Measurements from ENCODE around the gene RNGTT.

GRCh38 chr6:88920774-88921733, 42.4 kb downstream of the RNGTT start:
- TF ChIP-seq TAF1 (IDR thresholded peaks at IDR 0.05; ENCODE audit: low read depth, low read length) (no peak), POLR2A (IDR thresholded peaks at IDR 0.05; ENCODE audit: low read depth, low read length) (no peak), POU2F2 (IDR thresholded peaks at IDR 0.05; ENCODE audit: low read depth, low read length) (no peak), POLR2AphosphoS5 (IDR thresholded peaks at IDR 0.05; ENCODE audit: low read depth, low read length) (no peak), SPI1 (IDR thresholded peaks at IDR 0.05; ENCODE audit: low read depth, low read length) (no peak)

Measured in GM12891 (cell line).